Omental fat pad (tissue), 4 donors: ENCODE data around the gene ADGRA3. TPM values are rescaled to one million over a fixed set of nuclear protein-coding genes. Genes with fewer than 3 reads are reported as not detected.

Experiments
- ATAC-seq: fragments of 150-250 bp; one replicate; pipeline ENCODE4 v1.9.1; 2016; ENCODE audit warnings: mild to moderate bottlenecking, moderate library complexity; ENCODE audit not compliant: low FRiP score
- DNase-seq: peaks from one replicate; pipeline ENCODE4 v3.0.0-alpha.2; 2019; ENCODE audit warnings: low spot score
- CTCF ChIP-seq, 3 donors: fragments of 450-650 bp; IDR thresholded peaks; one replicate each; pipeline ENCODE4 v1.5.1; 2016 to 2017; ENCODE audit warnings: antibody characterized with exemption in 3 of 3, mild to moderate bottlenecking in 3 of 3, moderate library complexity in 2 of 3
- total RNA-seq, 4 donors: library from RNA; depleted of rRNA; stranded (reverse); fragments of >200 nt; gene quantifications; one replicate each; pipeline ENCODE4 v1.1.0, GENCODE V29; 2016

The ADGRA3 gene
- total RNA-seq, 4 donors from 2014 or later = 13.7 to 48.3 (median 28.9) TPM

GRCh38 chr4:22338796-22339195, 177.1 kb downstream of the ADGRA3 start:
- ATAC-seq (no peak), DNase-seq (no peak)
- TF ChIP-seq CTCF (IDR thresholded peaks at IDR 0.05) = no peak

Other genes starting within 250 kb of the ADGRA3 start
- gene GBA3, start 176.9 kb upstream of the ADGRA3 start, total RNA-seq = under 1 TPM in 2 of 4 donors, not detected in 2; 0.47 to 0.56 TPM